HG03175 (cell line): Measurements from ENCODE around the gene PRODH2.
A peak's percentile ranks its signal among the peaks of the same experiment; 100 is the strongest.

Source experiments
- ATAC-seq: cut with Tn5 transposase; IDR thresholded peaks from one replicate; pipeline ENCODE4 v1.9.1; 2021; ENCODE audit warnings: mild to moderate bottlenecking, moderate library complexity; ENCODE audit not compliant: unreplicated experiment

PRODH2 gene

GRCh38 chr19:35759697-35760096 lies 52.9 kb downstream of the PRODH2 start:
- ATAC-seq, result no peak

DNA sequence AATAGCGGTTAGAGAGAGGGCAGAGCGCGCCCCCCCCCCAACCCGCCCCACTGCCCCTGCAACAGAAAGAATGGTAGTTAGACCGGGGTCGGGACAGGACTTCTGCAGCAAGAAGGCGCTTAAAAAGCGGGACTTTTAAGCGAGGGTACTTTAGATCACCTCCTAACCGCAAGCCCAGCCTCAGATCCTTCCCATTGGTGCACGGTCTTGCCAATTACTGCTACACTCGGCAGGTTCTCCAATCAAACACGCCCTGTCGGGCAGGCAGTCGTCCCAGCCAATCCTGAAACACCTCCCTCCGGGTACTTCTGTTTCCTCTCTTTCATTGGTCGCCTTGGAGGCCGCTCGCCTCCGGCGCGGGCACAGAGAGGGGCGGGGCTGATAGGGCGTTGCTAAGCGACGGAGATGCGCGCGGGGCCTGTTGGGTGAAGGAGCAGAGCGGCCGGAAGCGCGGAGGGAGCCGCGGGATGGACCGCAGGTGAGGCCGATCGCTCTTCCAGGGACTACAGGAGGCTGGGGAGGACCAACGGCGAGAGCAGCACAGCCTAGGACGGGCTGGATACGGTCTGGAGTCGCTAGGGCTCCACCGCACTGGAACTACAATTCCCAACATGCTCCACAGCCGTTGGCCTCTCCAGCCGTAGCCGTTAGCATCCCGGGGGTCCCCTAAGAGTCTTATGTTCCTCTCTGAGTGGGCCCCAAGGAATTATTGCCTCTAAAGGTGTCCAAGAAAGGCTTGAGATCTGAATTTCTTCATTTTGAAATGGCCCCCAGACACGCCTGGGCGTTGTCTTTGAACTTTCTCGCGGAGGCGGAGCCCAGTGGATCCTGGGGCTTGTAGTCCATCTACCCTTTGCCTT lies 54.7 kb downstream of the PRODH2 start, which contains the start of gene PROSER3:
PROSER3 (plus strand) TSS at position 428 of the 860 bp plus-strand sequence; CDS start at position 468, 40 bp downstream.
- ATAC-seq, result peak; percentile 98

DNA sequence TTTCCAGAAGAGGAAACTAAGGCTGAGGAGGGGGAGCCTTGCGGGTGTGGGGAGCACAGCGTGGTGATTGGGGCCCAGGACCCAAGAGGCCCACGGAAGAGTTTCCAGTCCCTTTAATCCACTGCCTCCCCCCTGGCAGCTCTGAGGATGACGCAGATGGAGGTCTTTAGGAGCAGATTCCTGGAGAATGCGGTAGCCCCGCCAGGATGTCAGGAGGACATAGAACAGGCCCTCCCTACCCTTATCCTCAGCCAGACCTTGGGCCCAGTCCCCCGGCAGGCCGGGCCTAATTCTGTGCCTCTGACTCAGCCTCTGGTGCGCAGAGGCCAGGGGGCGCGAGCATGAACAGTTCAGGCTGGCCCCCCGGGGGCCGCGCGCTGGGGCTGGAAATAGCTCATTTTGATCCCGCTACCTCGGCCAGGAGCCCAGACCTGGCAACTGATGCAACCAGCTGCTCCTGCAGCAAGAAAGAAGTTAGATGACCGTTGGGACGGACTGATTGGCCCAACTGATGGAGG lies 55.4 kb downstream of the PRODH2 start:
- peak; percentile 7 for ATAC-seq

DNA sequence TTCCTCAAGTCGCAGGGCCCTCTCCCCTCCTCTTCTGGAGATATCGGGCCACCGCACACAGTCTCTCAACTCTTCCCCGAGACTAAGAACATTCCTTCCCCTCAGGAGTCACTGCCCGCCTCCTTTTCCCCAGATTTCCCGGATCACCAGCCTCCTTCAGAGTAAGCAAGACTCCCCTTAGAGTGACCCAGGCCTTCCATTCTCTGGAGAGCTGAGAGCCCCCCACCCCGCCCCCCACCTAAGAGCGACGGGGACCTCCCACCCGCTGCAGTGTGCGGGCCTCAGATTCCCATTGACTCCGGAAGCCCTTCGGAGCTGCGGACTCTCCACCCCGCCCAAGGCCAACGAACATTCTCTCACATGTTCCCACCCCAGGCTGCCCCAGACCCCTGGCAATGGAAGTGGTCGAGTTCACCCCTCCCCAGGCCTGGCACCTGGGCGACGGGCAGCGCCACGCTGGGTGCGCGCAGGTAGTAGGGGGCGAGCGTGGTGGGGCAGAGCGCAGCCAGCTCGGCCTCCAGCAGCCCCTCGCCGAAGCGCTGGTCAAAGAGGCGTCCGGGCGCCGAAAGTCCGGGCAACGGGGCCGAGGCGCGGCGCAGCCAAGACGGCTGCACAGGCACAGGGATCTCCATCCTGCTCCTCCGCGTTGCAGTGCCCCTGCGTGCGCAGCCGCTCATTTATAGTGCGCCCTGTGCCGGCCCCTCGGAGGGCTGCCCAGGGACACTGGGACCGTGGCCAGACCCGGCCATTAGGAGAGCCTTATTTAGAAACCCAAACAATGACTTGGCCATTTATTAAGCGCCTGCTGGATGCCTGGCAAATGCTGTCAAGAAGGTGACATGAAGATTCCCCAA lies 56.0 kb downstream of the PRODH2 start, which contains the start of gene HSPB6:
HSPB6 (minus strand) TSS at position 653 of the 854 bp plus-strand sequence; CDS start at position 632, 21 bp downstream.
- ATAC-seq, result no peak

DNA sequence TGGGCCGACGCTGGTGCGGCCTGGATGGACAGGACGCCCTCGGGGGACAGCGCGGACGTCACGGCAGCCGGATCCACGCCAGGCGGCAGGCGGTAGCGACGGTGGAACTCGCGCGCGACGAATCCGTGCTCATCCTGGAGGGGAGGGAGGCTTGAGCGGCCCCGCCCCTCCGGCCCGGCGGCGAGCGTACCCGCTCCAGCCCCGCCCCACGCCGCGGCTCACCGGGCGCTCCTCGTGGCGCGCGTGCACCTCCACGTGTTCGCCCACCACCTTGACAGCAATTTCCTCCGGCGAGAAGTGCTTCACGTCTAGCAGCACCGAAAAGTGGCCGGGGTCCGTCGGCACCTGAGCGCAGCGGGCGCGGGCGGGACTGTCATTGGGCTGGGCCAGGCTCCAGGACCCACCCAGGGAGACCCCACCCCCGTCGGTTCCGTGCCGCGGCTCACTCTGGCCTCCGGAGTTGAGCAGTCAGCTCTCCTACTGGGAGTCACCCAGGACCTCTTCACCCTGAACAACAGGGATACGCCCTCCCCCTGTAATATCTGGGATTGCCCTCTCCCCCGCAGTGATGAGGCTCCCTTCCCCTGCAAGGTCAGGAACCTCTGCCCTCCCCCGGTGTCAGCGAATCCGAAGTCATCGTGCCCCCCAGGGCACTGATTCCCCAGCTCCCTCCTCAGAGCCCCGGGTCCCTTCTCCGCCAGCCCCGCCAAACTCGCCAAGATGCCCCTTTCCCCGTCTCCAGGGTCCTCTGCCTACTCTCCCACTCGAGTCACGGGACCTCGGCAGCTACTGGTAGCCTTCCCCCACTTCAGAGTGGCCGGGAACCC lies 56.9 kb downstream of the PRODH2 start:
- ATAC-seq, result no peak

DNA sequence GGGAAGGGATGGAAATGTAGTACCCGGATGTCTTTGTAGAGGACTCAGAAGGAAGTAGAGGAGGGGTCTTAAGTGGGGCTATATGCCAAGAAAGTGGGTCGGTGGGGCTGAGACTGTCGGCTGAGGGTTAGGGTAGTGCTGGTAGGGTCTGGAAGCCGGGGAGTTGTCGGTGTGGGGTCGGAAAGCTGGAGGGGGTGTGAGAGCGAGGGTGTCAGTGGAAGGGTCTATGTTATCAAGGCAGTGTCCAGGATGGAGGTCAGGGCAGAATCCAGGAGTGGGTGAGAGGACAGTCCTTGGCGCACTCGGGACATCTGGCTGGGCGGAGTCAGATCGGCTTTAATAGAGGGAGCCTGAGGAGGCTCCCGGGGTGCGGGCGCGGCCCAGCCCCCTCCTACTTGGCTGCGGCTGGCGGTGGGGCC lies 57.5 kb downstream of the PRODH2 start:
- ATAC-seq, result no peak

DNA sequence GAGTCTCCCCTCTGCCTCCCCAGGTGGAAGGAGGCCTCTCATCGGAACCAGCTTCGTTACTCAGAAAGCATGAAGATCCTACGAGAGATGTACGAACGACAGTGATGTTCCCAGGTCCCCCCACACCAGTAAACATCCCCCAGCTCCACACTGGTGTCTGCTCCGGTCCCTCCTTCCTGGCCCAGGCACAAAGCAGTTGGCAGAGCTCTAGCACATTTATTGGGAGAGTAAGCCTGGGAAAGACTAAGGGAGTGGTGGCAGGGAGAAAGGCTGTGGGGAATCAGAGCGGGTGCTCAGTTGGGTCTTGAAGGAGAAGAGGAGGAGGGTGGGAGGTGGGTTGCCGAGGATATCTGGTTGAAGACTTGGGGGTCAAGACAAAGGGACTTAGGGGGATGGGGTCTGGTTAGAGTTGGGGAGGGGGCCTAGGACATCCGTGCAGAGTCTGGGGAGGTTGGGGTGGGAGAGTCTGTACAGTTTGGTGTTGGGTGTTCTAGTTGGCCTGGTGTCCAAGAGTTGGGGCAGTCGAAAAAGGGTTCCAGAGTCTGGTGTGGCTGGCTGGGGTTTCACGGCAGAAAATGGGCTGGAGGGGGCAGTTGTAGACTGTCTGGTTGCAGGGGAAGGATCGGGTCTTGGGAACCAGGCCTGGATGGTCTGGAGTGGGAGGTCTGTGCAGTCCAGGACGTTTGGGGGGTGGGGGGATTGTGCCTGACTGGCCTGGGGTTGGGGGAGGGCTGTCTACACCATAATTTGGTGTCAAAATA lies 58.1 kb downstream of the PRODH2 start:
- no peak for ATAC-seq

GRCh38 chr19:35753634-35754369 lies 58.8 kb downstream of the PRODH2 start:
- no peak for ATAC-seq

DNA sequence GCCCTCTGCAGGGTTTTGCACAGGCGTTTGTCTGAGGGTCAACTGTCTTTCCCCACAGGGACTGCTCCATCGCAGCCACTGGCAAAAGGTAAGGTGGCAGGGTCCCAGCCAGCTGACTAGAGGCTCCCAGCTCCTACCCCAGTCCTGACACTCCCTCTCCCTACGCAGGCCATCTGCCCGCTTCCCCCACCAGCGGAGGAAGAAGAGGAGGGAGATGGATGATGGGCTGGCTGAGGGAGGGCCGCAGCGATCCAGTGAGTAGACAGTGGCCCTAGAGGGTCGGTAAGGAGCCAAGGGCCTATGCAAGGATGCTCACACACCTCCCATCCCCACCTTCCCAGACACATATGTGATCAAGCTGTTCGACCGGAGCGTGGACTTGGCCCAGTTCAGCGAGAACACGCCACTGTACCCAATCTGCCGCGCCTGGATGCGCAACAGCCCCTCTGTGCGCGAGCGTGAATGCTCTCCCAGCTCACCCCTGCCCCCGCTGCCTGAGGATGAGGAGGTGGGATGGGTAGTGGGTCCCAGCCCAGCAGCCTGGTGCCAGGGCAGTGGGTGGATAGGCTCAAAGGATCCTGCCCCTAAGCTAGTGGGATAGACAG lies 59.8 kb downstream of the PRODH2 start:
- no peak for ATAC-seq

DNA sequence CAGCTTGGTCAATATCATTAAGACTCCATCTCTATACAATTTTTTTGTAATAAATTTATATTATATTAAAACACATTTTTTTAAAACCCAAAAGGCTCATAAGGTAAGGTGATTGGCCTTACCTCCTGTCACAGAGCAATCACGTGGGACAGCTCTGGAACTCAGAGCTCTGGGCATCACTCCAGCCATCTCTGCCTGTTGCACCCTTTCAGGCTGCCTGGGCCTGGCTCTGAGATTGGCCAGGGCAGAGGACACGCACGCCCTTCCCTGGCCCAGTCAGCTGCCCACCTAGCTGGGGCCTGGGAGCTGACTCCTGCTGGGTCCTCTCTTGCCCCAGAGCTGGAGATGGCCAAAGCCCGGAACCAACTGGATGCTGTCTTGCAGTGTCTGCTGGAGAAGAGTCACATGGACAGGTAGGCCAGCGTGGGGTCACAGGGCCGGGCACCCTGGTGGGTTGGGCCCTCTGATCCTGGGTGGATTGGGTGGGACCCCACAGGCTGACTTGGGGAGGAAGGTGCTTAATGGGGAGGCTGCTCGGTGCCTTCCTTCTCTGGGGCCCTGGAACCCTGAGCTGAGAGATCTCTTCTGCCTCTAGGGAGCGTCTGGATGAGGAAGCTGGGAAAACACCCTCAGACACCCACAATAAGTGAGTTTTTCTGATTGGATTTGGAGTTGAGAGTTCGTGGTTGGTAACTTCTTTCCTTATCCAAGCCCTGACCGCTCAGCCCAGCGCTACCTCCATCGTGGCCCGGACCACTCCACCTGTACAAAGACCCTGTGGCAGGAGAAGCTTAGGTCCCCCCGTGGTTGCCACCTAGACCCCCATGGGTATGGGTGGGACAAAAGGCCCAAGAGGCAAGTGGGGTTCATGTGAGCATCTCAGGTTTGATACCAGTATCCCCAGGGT lies 60.6 kb downstream of the PRODH2 start:
- ATAC-seq, result no peak

GRCh38 chr19:35750167-35750566 lies 62.5 kb downstream of the PRODH2 start:
- ATAC-seq, result no peak
